GM12801 (cell line): ENCODE results near the gene NOM1.

Source experiments
- TF ChIP-seq, protein P1 (sequence below): IDR thresholded peaks from one replicate; pipeline ENCODE4 v1.5.1; 2011; ENCODE audit warnings: control low read depth; ENCODE audit not compliant: insufficient read length; ENCODE audit errors: extremely low read depth

Gene NOM1

DNA sequence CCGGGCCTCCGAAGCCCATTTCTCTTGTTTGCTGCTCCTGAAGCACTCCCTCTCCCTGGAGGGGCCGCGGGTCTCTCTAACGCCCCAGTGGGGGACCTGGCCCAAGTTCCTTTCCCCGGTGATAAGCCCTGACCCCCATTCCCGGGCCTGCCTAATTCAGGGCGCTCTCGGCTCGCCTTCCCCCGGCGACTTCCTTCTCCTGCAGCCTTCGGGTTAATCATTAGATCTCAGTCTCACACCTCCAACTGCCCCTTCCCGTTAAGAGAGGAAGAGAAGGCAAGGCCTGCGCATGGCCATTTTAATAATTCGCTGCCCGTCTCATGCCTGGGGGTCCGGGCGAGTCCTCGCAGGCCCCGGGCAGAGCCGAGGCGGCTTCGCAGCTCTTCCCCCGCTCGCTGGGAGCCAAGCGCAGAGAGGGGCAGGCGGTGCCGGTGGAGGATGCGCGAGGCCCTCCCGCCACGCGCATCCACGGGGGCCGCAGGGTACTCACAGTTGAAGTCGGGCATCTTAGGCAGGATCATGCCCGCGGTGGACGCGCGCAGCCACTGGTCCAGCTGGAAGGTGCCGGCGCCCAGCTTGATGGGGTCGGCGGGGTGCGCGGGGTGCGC is 59.8 kb downstream of the NOM1 start:
- TF ChIP-seq, protein P1, sequence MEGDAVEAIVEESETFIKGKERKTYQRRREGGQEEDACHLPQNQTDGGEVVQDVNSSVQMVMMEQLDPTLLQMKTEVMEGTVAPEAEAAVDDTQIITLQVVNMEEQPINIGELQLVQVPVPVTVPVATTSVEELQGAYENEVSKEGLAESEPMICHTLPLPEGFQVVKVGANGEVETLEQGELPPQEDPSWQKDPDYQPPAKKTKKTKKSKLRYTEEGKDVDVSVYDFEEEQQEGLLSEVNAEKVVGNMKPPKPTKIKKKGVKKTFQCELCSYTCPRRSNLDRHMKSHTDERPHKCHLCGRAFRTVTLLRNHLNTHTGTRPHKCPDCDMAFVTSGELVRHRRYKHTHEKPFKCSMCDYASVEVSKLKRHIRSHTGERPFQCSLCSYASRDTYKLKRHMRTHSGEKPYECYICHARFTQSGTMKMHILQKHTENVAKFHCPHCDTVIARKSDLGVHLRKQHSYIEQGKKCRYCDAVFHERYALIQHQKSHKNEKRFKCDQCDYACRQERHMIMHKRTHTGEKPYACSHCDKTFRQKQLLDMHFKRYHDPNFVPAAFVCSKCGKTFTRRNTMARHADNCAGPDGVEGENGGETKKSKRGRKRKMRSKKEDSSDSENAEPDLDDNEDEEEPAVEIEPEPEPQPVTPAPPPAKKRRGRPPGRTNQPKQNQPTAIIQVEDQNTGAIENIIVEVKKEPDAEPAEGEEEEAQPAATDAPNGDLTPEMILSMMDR, result no peak

GRCh38 chr7:157009778-157010587 is 60.5 kb downstream of the NOM1 start:
- TF ChIP-seq, protein P1, result no peak

GRCh38 chr7:157010588-157011332 is 61.2 kb downstream of the NOM1 start, which contains the start of gene MNX1:
Gene MNX1 (minus strand): TSS chr7:157010663. CDS start chr7:157010350, 313 bp downstream.
- TF ChIP-seq, protein P1, result no peak

GRCh38 chr7:157011333-157012112 is 62.0 kb downstream of the NOM1 start:
- TF ChIP-seq, protein P1, result no peak

GRCh38 chr7:157012113-157012547 is 62.6 kb downstream of the NOM1 start:
- TF ChIP-seq, protein P1, result no peak

DNA sequence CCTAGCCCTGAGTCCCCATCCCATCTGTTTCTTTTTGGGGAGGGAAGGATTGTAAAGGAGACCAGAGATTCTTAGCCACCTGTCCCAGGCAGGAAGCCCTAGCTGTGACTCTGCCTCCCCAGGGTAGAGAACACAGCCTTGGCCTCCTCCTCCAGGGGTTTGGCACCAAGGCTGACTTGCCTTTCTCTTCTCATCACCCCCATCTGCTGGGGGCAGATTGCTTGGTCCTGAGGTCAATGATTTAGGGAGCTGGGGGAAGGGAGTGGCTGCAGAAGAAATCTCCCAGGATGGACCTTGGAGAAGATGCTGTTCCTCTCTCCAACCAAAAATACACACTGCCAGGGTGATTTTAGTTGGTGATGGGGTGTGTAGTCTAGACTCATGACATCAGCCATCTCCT is 63.6 kb downstream of the NOM1 start:
- TF ChIP-seq, protein P1, result no peak
